Subcutaneous abdominal adipose tissue (tissue), 5 donors: ENCODE results near the gene AADACL4.
"Not testable (repeated sequence)": the region's sequence is repeated elsewhere in the genome, so short reads cannot be mapped to it uniquely, and the experiment has no call there.

Source experiments
- H3K27ac ChIP-seq: one replicate; pipeline ENCODE4 v1.7.0; 2013; ENCODE audit warnings: low read depth, mild to moderate bottlenecking, inconsistent platforms, low read length, moderate library complexity
- H3K27me3 ChIP-seq, 5 donors: one replicate each; pipeline ENCODE4 v1.7.0; 2013; ENCODE audit warnings: low read length in 5 of 5, inconsistent platforms in 1 of 5; ENCODE audit not compliant: control insufficient read depth in 5 of 5, insufficient read depth in 4 of 5
- H3K36me3 ChIP-seq, 5 donors: one replicate each; pipeline ENCODE4 v1.7.0; 2013; ENCODE audit warnings: low read length in 5 of 5; ENCODE audit not compliant: control insufficient read depth in 5 of 5, insufficient read depth in 5 of 5
- H3K4me1 ChIP-seq, 5 donors: one replicate each; pipeline ENCODE4 v1.7.0; 2013; ENCODE audit warnings: low read length in 5 of 5, mild to moderate bottlenecking in 3 of 5, moderate library complexity in 1 of 5; ENCODE audit not compliant: control insufficient read depth in 5 of 5, insufficient read depth in 5 of 5
- H3K4me3 ChIP-seq, 5 donors: one replicate each; pipeline ENCODE4 v1.7.0; 2013; ENCODE audit warnings: low read length in 5 of 5, low read depth in 1 of 5
- H3K9ac ChIP-seq, 5 donors: one replicate each; pipeline ENCODE4 v1.7.0; 2013; ENCODE audit warnings: low read length in 5 of 5, mild to moderate bottlenecking in 4 of 5, moderate library complexity in 3 of 5
- H3K9me3 ChIP-seq, 5 donors: one replicate each; pipeline ENCODE4 v1.7.0; 2013; ENCODE audit warnings: low read length in 5 of 5; ENCODE audit not compliant: control insufficient read depth in 5 of 5
- donor health status: healthy.
- donor health status: healthy.
- donor health status: healthy.
- donor health status: healthy.
- donor health status: healthy.

Gene AADACL4

DNA sequence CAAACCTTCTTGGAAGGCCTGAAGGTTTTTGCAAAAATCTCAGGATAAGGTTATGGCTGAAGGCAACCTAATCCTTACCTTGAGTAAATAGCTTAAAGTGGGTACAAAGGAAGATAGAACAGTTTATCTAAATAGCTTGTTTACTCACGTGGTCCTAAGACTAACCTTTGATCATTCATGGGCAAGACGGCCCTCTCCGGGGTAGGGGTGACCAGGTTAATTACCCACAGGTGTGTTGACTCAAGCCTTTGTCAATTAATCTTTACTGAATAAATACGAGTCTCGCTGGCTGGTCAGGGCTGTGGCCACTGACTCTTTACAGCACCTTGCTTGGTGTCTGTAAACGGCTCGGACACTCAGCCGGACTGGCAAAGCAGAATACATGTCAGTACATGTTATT lies 10.8 kb downstream of the AADACL4 start:
- H3K4me1 ChIP-seq = peaks cover 0 to 7% (median 3%) of the 10 kb centered on the region in 5 donors
- H3K36me3 ChIP-seq = no peaks in the 10 kb centered on the region
- no peak overlapping the region for H3K27ac ChIP-seq
- no peak overlapping the region for H3K4me3 ChIP-seq
- H3K9ac ChIP-seq = no peak overlapping the region
- H3K9me3 ChIP-seq = no peaks in the 10 kb centered on the region
- H3K27me3 ChIP-seq = no peaks in the 10 kb centered on the region

DNA sequence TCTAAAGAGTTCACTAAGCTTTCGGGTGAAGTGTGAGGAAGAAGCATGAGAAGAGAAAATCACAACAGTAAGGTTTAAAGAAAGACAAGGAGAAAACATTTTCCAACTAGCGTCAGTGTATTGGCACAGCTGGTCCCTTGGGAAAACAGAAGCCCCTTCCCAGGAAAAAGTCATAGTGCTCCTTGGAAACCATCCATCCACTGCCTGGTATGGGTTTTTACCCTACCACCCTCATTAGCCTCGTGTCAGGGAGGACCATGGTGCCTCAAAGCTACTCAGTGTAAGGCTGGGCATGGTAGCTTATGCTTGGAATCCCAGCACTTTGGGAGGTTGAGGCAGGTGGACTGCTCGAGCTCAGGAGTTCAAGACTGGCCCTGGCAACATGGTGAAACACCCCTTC lies 12.7 kb downstream of the AADACL4 start:
- Histone ChIP-seq H3K27me3 (no peaks in the 10 kb centered on the region), H3K9me3 (no peaks in the 10 kb centered on the region), H3K4me1 (peaks cover 0 to 5% (median 3%) of the 10 kb centered on the region in 5 donors), H3K27ac (no peak overlapping the region), H3K36me3 (no peaks in the 10 kb centered on the region), H3K4me3 (no peak overlapping the region), H3K9ac (no peak overlapping the region)

DNA sequence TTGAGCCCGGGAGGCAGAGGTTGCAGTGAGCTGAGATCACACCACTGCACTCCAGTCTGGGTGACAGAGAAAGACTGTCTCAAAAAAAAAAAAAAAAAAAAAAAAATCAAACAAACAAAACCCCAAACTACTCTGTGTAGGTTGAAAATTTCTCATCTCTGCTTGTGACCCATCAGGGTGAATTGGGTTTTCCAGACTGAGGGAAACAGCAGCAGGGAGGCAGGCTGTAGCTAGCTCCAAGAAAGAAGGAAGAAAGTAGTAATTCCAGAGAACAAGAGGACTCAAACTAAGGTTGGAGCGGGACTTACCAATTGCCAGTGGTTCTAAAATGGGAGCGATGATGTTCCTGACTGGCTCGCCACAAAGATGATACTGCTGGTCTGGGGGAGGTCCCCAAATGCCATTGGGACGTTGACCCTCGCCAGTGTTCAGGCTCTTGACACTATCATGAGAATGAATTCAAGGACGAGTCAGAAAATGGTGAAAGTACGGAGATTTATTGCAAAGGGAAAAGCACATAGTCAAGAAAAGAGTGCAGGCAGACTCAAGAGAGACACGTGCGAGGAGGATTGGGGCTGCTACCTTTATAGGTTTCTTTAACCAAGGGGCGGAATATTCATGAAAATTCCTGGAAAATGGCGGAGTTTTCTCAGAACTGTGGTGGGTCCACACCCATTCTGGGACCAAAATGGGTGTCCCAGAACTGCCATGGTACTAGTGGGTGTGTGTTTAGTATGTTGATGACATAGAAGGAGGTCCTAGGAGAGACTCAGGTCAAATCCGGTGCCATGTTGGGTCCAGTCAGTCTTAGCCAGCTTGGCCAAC lies 13.4 kb downstream of the AADACL4 start:
- Histone ChIP-seq H3K36me3 (no peaks in the 10 kb centered on the region), H3K9ac (no peak overlapping the region), H3K27me3 (no peaks in the 10 kb centered on the region), H3K4me3 (no peak overlapping the region), H3K9me3 (no peaks in the 10 kb centered on the region), H3K4me1 (peaks cover 0 to 5% (median 3%) of the 10 kb centered on the region in 5 donors), H3K27ac (no peak overlapping the region)

DNA sequence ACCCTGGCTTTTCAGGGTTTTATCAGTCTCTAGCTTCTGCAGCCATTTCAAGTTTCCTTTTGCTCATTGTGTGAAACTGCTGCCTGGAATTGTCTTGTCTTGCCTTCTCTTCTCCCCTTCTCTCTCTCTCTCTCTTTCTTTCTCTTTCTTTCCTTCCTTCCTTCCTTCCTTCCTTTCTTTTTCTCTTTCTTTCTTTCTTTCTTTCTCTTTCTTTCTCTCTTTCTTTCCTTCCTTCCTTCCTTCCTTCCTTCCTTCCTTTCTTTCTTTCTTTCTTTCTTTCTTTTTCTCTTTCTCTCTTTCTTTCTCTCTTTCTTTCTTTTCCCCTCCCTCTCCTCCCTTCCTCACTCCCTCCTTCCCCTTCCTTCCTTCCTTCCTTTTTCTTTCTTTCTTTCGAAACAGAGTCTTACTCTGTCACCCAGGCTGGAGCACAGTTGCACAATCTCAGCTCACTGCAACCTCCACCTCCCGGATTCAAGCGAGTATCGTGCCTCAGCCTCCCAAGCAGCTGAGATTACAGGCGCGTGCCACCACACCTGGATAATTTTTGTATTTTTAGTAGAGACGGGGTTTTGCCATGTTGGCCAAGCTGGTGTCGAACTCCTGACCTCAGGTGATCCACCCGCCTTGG lies 14.1 kb downstream of the AADACL4 start:
- H3K27me3 ChIP-seq, H3K27ac ChIP-seq, H3K9me3 ChIP-seq, H3K4me1 ChIP-seq, H3K9ac ChIP-seq, H3K36me3 ChIP-seq, H3K4me3 ChIP-seq: not testable (repeated sequence)

DNA sequence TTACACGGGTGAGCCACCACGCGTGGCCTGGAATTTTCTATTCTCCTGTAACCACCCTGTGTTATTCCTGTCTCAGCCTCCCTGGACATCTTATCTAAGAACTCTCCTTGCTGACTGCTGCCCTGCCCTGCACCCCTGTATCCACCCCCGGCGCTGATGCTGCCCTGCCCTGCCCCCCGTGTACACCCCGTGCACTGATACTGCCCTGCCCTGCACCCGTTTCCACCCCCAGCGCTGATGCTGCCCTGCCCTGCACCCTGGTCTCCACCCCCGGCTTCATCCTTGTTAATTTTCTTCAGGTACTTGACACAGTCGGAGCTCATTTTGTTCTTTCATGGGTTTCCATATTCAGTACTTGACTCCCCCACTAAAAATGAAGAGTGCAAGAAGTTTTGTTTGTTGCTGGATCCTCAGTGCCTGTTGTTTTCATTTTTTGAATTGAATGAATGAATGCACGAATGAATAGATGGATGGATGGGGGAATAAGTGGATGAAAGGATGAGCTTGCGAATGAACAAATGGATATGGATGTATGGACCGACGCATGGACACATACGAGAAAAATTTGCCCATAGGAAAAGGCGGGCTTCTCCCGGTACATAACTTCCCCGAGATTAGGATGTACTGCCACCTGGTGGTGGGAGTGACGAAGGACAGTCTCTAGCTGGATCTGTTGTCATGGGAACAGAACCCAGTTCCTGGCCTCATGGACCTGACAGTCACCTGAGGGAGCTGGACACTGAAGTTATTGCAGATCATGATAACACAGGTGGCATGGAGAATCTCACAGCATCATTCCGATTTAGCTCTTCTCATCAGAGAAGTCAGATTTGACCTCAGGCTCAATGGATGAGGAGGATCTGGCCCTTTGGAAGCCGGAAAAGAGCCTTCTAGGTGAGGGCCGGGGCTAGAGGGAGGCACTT lies 14.9 kb downstream of the AADACL4 start:
- peaks cover 3 to 10% (median 6%) of the 10 kb centered on the region in 5 donors for H3K9me3 ChIP-seq
- no peaks in the 10 kb centered on the region for H3K36me3 ChIP-seq
- no peak overlapping the region for H3K9ac ChIP-seq
- no peak overlapping the region for H3K27ac ChIP-seq
- H3K27me3 ChIP-seq = no peaks in the 10 kb centered on the region
- no peak overlapping the region for H3K4me3 ChIP-seq
- H3K4me1 ChIP-seq = peaks cover 0 to 5% (median 3%) of the 10 kb centered on the region in 5 donors

DNA sequence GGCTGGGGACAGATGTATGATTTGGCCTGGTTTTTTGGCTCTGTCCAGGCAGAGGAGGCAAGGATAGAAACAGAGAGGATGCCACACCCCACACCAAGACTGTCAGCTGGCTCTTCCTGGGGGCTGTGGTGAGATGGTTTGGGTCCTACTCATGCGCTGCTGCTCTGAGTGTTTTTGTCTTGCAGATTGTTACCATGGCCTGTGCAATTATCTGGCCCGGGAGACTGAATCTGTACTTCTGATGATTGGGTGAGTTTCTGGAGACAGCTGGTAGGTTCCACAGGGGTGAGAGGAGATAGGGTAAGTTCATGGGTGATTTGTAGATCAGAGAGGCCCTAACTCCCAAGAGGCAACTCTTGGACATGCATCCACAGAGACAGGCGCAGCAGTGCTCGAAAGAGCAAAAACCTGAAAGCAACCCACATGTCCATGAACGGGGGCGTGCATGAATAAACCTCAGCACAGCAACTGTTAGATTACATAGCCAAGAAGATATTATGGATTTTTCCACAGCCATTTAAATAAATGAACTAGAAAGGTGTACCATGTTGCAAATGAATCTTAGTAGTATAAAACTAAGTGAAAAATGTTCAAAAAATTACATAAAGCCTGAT lies 17.8 kb downstream of the AADACL4 start:
- Histone ChIP-seq H3K9me3 (peaks cover 3 to 10% (median 6%) of the 10 kb centered on the region in 5 donors), H3K4me3 (no peak overlapping the region), H3K9ac (no peak overlapping the region), H3K27ac (no peak overlapping the region), H3K36me3 (no peaks in the 10 kb centered on the region), H3K27me3 (no peaks in the 10 kb centered on the region), H3K4me1 (peaks cover 0 to 5% (median 3%) of the 10 kb centered on the region in 5 donors)

DNA sequence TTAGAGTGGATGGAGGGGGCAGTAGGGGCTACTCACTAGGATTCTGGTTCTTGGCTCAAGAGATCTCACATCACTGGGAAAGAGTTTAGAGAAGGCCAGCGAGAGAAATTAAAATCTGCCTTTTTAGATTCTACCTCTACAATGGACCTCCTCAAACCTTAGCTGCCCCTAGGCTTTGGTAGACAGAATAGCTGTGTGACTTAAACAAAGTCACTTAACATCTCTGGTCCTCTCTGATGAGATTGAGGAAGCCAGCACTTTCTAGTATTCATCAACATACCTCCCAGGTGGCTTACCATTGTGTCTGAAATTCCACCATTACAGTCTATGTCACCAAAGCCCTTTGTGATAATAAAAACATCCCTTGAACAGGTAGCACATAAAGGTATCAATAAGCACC lies 18.7 kb downstream of the AADACL4 start:
- Histone ChIP-seq H3K27me3 (no peaks in the 10 kb centered on the region), H3K36me3 (no peaks in the 10 kb centered on the region)

DNA sequence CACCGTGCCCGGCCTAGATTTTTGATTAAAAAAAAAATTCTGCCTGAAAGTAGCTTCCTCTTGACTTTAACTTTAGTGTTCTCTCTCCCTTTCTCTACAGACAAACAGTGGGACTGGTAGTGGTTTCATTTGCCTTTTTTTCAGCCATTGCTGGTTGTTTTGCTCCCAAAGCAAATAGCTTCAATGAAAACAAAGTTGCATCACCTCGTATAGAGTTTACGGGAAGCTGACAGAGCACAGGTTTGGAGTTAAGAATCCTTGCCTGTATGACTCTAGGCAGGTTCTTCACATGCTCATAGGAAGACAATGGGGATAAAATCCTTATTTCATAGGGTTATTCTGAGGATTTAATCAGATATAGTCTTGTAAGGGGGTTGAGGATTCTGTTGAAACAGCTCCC lies 21.6 kb downstream of the AADACL4 start:
- Histone ChIP-seq H3K4me3 (no peak overlapping the region), H3K27me3 (no peaks in the 10 kb centered on the region), H3K4me1 (no peaks in the 10 kb centered on the region), H3K36me3 (no peaks in the 10 kb centered on the region), H3K9me3 (peaks cover 5 to 21% (median 16%) of the 10 kb centered on the region in 5 donors), H3K9ac (no peak overlapping the region), H3K27ac (no peak overlapping the region)

More for the DNA sequence above, 18.7 kb downstream of the AADACL4 start:
- peaks cover 3 to 10% (median 6%) of the 10 kb centered on the region in 5 donors for H3K9me3 ChIP-seq
- no peak overlapping the region for H3K9ac ChIP-seq
- H3K4me3 ChIP-seq = no peak overlapping the region
- no peak overlapping the region for H3K27ac ChIP-seq
- peaks cover 0 to 5% (median 3%) of the 10 kb centered on the region in 5 donors for H3K4me1 ChIP-seq

DNA sequence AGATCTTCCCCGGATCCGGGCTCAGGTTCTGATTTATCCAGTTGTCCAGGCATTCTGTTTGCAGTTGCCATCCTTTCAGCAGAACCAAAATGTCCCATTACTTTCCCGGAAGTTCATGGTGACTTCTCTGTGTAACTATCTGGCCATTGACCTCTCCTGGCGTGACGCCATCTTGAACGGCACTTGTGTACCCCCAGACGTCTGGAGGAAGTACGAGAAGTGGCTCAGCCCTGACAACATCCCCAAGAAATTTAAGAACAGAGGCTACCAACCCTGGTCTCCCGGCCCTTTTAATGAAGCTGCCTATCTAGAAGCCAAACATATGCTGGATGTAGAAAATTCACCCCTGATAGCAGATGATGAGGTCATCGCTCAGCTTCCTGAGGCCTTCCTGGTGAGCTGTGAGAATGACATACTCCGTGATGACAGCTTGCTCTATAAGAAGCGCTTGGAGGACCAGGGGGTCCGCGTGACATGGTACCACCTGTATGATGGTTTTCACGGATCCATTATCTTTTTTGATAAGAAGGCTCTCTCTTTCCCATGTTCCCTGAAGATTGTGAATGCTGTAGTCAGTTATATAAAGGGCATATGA lies 22.4 kb downstream of the AADACL4 start:
- Histone ChIP-seq H3K9me3 (peaks cover 5 to 21% (median 16%) of the 10 kb centered on the region in 5 donors), H3K4me1 (no peaks in the 10 kb centered on the region), H3K9ac (no peak overlapping the region), H3K27me3 (no peaks in the 10 kb centered on the region), H3K36me3 (no peaks in the 10 kb centered on the region), H3K27ac (no peak overlapping the region), H3K4me3 (no peak overlapping the region)
